GM20431 (cell line): Measurements from ENCODE around the gene IL17F.

ENCODE experiments used
- in situ Hi-C: fragments of 300-500 bp; cut with MseI, MboI; formaldehyde crosslinking; loops from one replicate; pipeline ENCODE4 v1.15.0; 2020; ENCODE audit warnings: low sequenced_read_pairs; ENCODE audit not compliant: unreplicated experiment

IL17F gene

DNA sequence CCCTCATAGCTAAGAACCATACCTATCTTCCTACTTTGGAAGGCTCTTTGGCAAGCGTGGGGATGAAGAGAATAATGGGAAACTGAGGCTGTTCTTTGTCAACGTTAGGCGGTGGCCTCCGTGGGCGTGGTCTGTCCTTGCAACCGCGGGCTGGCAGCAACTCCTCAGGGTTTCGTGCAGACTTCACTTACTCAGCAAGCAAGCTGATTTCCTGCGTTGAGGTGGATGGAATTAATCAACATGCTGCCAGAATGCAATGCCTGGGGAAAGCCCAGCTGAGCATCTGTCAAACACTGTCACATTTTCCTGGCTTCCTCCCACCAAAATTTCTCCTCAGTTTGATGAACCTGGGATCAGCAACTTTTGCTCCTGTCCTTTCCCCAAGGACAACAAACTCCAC, 9.2 kb upstream of the IL17F start:
- in situ Hi-C loops = loop anchor here (25.0 kb wide), 1 partner anchor 191 kb away; no protein-coding TSS in a partner anchor

DNA sequence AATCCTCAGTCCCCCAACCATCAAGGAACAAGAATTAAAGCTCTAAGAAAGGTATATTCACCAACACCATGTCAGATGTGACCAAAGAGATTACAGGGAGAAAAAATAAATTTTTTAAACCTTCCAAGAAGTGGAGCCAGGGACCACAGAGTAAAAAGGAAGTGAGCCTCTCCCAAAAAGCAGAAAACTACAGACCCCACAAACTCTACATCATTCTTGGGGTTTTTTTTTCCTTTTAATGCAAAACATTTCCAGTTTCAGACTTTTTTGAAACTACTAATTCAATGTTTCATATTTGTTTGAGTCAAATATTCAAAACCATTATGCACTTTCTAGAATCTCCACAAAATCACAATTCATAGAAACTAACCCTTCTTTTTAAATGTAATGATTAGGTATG, 6.8 kb upstream of the IL17F start:
- in situ Hi-C loops = loop anchor here (25.0 kb wide), 1 partner anchor 189 kb away; no protein-coding TSS in a partner anchor

DNA sequence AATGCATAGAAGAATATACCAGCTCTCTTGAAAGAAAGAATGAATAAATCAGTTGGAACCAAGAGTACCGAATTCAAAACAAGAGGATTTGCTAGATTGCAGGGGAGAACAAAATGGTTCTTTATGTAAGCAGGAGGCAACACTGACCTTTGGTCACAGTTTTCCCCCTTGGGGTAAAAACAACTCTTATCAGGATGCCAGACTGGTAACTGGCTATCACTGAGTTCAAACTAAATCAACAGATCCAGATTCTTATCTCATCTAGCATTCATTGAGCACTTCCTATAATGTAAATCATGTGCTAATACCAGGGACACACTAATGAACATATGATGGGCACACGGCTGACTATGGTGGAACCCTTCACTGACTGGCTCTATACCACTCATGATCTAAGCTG, 4.8 kb upstream of the IL17F start:
- in situ Hi-C loops = loop anchor here (10.0 kb wide), 1 partner anchor 84 kb away; no protein-coding TSS in a partner anchor

DNA sequence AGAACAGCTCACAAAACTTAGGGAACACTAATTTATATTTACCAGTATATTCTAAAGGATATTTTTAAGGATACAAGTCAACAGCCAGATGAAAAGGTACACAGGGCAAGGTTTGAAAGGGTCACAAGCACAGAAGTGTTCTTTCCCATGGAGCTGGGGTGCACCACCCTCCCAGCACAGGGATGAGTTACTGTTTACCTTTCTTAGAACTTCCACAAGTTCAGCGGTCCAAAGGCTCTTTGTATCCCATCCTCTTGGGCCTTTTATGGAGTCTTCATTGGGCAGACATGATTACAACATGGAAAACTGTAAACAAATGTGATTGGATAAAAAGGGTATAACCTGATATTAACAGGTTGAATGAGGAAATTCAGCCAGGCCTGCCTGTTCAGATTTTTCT, 1.1 kb upstream of the IL17F start:
- in situ Hi-C loops = loop anchor here (10.0 kb wide), 1 partner anchor 81 kb away; no protein-coding TSS in a partner anchor

DNA sequence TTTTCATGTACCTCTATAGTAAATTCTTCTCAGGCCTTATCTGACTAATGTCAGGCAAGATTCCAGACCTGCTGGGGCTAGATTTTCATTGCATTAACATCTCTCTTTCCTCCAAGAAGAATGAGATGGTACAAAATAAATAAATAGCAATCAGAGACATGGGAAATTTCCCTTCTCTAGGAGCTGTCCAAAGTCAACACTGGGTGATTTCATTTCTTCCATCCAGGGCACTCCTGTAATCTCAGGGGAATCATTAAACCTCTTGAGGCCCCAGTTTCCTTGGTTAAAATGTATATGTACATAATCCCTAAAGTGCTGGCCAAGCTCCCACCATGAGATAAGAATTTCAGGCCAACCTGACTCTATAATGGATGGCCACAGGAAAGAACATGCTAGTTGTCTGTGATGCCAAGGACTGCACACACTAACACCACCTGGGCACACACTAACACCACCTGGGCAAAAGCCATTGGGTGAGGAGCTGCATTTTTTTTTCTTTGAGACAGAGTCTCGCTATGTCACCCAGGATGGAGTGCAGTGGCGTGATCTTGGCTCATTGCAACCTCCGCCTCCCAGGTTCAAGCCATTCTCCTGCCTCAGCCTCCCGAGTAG, 912 bp downstream of the IL17F start:
- in situ Hi-C loops = loop anchor here (10.0 kb wide), 1 partner anchor 79 kb away; no protein-coding TSS in a partner anchor

DNA sequence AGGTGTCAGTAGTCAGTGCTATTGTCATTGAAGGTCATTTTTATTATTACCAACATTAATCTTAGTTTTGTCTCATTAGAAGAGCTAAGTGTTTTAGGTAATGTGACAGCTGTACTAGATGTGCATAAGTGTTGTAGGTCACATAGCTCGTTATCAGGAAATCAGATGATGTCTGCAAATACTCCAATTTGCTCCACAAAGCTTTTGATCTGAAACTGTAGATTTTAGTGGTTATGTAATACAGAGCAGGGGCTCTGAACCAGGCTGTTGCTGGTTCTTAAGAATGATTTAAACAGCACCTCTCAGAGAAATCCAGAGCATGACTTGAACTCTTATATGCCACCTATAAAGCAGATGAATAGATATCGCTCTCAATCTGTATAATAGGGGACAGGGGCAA, 2.5 kb downstream of the IL17F start:
- in situ Hi-C loops = loop anchor here (10.0 kb wide), 1 partner anchor 77 kb away; no protein-coding TSS in a partner anchor

DNA sequence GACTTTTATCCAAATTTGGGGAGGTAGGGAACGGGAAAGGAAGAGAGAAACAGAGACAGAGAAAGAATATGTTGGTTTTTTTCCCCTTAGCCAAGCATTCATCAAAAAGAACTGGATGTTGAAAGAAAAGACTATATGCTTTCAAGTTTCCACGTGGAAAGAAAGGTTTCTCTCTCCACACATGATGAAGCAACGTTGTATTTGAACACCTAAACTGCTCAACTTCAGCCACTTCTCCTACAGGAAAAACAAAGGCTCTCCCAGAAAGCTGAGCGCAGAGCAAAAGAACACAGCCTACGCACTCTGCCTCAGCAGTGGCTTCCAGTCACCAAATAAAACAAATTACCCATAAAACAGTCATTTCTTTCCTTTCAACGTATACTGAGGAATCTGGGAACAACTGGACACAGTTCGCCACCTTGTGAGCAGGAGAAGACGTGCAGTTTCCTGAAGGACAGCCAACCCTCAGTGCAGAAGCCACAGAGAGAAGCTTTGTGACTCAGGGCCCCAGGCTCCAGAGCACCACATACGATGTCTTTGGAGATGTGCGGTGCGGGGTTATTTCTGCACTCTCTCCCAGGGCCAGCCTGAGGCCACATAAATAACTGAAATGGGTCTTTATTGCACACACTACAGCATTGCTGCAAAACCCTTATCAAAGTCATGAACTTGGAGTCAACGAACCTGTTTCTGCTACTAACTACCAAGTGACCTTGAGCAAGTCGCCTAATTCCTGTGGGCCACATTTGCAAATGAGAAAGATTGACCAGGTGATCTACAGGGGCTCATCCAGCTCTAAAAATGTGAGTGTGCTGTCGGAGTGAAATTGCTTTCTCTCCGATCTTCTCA, 10.1 kb downstream of the IL17F start:
- in situ Hi-C loops = no loop called here

DNA sequence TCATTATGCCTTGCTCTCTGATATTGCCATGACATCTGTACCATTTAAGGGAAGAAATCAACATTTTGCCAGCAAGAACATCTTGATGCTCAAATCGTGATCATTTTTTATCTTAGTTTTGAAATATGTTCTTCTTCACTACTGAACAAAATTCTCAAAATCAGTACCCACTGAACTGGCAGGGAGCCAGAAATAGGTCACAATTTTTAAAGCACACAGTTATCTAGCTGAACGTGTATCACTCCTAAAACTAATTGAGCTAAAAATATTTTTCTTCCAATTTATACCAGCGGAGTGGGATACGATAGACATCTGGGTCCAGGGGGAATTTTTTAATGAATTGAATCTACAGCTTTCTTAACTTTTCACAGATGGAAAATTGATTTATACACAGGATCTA, 11.3 kb downstream of the IL17F start:
- in situ Hi-C loops = no loop called here

DNA sequence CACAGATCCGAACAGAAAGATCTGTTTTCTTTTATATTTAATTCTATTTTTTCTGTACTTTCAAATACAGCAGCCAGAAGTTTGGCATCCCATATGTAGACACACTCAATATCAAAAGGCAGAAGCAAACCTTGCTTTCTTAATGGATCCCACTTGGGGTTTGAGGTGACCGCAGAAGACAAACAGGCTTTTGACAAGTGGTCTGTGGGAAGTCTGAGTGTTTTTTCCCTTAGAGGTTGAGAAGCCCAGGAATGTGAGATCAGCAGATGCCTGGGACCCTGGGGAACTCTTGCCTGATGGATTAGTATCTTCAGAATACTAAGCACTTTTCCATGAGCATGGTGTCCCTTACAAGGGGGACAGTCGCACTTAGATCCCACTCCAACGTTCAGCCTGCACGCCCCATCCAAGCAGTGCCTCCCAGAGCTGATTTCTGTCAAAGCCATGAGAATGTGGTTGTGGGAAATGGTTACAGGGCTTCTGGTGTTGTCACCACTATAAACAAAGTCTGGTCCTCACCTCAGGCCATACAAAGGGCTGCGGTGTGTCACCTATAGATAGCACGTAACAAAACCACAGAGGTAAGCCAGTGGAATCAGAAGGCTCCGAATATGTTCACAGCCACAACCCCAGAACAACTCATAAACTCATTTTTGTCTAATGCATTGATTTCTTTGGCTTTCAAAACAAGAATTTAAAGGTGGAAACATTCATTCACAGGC, 12.7 kb downstream of the IL17F start:
- in situ Hi-C loops = no loop called here

DNA sequence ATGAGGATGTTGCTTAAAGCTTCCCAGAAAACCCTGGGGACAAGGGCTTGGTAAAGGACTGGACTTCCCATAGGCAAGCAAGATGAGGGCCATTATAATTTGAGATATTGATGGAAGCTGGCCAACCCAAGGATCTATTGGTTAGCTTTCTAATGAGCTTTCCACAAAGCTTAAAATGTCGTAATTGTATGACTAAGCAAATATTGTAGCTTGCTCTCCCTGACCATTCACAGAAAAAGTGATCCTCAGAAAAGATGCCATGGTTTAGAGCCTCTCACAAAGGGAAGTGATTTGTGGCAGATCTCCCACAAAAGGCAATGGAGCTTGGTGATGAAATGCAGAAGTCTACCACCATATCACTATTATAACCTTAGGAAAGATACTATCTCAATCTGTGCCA, 13.6 kb downstream of the IL17F start:
- in situ Hi-C loops = no loop called here

DNA sequence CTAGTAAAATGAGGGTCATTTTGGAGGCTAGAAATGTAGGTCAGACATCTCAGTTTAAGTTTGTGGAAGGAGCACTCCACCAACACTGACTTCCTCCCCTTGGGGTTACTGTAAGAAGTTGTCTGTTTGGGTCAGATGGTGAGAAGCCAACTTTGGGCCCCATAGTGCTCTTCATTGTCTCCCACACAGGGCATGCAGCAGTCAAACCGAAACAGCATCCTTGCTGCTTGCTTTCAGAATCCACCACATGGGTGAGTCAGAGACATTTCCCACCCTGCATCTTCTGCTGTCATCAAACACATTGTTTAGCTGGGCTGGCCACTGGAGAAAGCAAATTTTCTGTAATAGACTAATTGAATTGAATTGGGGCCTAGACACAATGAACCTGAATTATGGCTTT, 16.8 kb downstream of the IL17F start:
- in situ Hi-C loops = no loop called here

DNA sequence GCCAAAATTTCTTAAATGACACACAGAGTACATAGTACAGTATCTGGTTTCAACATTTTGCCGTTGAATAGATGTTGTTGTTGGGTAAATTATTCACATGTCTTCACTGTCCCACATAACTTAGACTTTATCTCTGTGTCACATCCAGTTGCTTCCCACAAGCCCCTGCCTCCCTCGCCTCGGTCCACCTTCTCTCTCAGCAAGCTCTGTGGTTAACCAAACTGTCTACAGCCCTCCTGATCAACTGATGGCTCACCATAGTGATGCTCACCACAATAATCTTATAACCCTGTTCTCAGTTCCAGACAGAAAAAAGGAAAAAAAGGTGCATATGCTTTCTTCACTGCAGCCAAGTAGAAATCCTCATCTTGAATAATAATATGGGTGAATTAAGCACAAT, 23.0 kb downstream of the IL17F start:
- in situ Hi-C loops = no loop called here

DNA sequence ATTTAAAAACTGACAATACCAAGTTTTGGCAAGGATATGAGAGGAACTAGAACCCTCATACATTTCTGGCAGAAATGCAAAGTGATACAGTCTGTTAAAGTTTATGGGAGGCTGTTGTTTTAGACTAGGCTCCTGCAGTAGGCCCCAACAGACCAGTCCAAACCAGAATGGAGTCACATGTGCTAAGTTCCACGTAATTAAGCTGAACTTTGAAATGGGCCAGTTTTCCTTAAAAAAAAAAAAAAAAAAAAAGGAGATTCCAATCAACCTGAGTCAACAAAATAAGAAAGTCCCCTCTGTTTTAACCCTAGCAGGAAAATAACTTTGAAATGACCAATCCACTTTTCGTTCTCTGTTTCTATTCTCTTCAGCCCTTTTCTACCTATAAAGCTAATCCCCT, 26.5 kb downstream of the IL17F start:
- in situ Hi-C loops = no loop called here

DNA sequence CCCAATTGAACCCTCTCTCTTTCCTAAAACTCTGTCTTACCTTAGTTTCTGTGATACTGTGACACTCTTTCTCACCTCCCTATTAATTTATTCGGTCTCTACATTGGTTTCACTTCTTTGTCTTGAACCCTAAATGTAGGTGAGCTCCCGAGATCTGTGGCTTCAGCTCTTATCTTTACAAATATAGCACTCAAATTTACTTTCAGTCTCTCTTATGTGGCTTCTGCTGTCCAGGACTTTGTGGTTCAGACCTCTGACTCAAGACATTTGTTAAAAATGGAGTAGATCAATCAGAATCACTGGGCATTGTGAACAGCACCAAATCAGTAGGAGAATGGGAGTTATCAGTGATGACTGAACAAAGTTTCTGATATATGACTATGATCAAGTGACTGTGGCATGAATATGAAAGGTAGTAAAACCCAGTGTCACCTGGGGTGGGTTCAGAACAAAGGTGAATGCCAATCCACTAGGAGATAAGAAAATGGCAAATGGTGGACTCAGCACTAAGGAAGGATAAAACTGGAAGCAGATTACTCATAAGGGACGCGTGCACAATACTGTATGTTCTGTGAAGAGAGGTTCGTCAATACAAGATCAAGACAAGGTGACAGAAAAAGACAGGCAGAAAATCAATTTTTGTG, 27.2 kb downstream of the IL17F start:
- in situ Hi-C loops = no loop called here

DNA sequence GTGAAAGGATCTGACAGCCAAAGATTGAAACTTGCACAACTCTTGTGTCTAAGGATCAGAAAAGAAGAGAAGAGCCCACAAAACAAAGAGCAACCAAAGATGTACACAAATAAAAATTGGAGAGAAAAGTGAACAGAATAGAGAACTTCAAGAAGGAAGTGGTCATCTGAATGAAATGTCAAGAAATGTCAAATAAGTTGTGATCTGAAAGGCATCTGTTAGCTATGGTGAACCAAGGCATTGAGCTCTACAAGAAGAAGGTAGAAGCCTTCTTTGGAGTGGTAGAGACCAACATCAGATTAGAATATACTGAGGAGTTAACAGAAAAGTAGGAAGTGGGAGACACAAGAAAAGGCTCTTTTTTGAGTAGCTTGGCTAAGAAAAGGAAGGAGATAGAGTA, 28.5 kb downstream of the IL17F start:
- in situ Hi-C loops = no loop called here

DNA sequence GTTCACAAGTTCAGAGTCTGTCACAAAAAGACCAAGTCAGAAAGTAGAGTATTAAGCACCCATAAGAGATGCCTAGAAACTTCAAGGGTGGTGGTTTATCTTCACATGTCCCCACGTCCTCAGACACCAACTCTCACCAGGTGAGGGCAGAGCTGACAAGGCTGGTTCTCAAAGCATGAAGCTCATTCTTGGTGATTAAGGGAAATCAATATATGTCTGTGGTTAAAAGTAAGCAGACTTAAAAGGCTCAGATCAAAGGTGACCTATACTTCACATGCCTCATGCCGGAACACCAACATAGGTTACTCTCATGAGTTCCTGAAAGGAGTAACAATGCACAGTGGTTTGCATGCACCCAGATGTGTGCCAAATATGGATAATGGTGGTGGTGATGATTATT, 31.2 kb downstream of the IL17F start:
- in situ Hi-C loops = no loop called here

DNA sequence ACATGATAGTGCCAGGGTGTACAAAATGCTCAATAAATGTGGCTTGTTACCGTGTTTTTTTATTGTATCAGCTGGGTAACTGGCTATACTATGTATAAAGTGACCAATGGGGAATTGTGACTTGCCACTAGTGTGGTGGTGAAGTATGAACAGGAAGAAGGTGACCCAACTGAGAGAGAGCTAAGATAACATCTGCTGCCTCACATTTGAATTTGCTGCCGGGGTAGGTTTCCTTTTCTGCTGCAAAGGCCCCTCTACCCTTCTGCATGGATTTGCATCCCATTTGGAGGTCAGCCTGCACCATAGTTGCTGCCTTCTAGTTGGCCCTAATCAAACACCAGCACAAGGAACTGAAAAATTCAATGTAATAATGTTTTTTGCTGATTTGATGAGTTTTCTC, 34.1 kb downstream of the IL17F start:
- in situ Hi-C loops = no loop called here

DNA sequence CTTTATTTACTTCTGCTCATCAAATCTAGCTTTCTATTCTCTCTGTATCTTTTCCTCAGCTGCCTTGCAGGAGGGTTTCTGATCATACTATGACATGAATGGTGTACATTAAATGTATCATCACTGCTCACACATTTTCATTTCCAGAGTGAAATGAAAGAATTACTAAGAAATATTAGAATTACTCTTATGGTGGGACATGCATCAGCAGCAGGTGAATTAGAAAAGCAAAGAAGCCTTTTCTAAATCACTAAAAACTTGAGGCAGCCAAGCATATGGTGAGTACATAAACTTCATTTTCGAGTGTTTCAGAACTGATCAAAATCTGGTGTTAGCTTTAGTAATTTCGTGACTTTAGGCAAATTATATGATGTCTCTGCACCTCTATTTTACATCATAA, 34.5 kb downstream of the IL17F start:
- in situ Hi-C loops = no loop called here

DNA sequence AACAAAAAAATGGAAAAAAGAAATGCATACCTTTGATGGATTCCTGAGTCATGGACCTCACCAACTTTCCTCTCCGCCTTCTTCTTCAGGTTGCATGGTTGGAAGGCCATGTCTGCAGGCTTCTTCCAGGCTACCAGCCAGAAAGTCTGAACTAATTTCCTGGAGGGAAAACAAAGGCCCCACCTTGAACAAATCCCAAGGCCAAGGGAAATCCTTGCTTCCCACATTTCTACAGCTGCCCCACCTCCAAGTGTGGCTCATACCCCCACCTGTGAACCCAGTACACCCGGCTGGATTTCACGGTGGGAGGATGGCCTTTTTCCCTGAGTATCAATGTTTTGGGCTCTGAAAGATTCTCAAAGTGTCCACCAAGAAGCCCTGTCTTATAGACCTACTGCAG, 35.7 kb downstream of the IL17F start:
- in situ Hi-C loops = no loop called here

DNA sequence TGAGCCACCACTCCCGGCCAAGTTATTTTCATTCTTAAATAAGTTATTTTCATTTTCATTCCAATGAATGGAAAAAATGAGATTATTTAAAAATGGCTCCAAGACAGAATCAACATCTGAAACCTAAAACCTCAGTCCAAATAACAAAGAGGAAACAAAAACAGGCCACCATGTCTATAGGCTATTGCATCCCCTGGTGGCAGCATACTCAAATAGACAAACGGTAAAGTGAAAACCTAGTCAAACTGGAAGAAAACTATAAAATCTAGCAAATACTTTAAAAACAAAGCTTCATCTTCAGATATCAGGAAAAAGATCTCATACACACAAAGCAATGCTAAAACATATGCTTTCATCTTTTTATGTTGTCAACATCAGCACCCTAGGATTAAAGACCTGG, 37.2 kb downstream of the IL17F start:
- in situ Hi-C loops = no loop called here
